Fibroblast of lung (primary cell): ENCODE results near the gene CSPG5. TPM values are rescaled to one million over a fixed set of nuclear protein-coding genes. Genes with fewer than 3 reads are reported as not detected.

Experiments used
- DNase-seq, 2 donors: peaks; one replicate each; pipeline versions ENCODE4 v3.0.0 to v3.0.0-alpha.2; 2010; ENCODE audit warnings: low read depth in 2 of 2
- H2AFZ ChIP-seq: 2 replicates; pipeline ENCODE4 v1.5.1; 2012; ENCODE audit warnings: low read length, control low read depth, inconsistent platforms
- H3K27ac ChIP-seq: 2 replicates; pipeline ENCODE4 v1.5.1; 2011; ENCODE audit warnings: low read length, control low read depth; ENCODE audit not compliant: insufficient read depth
- H3K27me3 ChIP-seq: 2 replicates; pipeline ENCODE4 v1.5.1; 2011; ENCODE audit warnings: mild to moderate bottlenecking, low read length; ENCODE audit not compliant: control insufficient read depth, insufficient read depth
- H3K36me3 ChIP-seq: 2 replicates; pipeline ENCODE4 v1.5.1; 2011; ENCODE audit warnings: low read length; ENCODE audit not compliant: control insufficient read depth, insufficient read depth
- H3K4me1 ChIP-seq: 2 replicates; pipeline ENCODE4 v1.5.1; 2011; ENCODE audit warnings: low read length; ENCODE audit not compliant: control insufficient read depth, insufficient read depth; ENCODE audit errors: extremely low read depth
- H3K4me2 ChIP-seq: 2 replicates; pipeline ENCODE4 v1.5.1; 2011; ENCODE audit warnings: low read length, control low read depth; ENCODE audit not compliant: insufficient read depth; ENCODE audit errors: extremely low read depth
- H3K4me3 ChIP-seq, 4 experiments: fragments of 200-600 bp in 1 of 4; sonication (generic) in 1 of 4; replicated peaks in 1 of 4; 2 replicates each; pipeline ENCODE4 v1.5.1; 2011 to 2016; ENCODE audit warnings: low read length in 4 of 4, low read depth in 3 of 4, mild to moderate bottlenecking in 3 of 4, control low read depth in 2 of 4, inconsistent platforms in 1 of 4, mixed read lengths in 1 of 4; ENCODE audit not compliant: insufficient read depth in 1 of 4; ENCODE audit errors: control extremely low read depth in 1 of 4
- H3K79me2 ChIP-seq: 2 replicates; pipeline ENCODE4 v1.5.1; 2012; ENCODE audit warnings: mild to moderate bottlenecking, low read length, inconsistent platforms; ENCODE audit not compliant: control insufficient read depth, insufficient read depth
- H3K9ac ChIP-seq: 2 replicates; pipeline ENCODE4 v1.5.1; 2011; ENCODE audit warnings: mild to moderate bottlenecking, low read length, control low read depth; ENCODE audit not compliant: insufficient read depth
- H3K9me3 ChIP-seq: 2 replicates; pipeline ENCODE4 v1.5.1; 2012; ENCODE audit warnings: low read depth, low read length; ENCODE audit not compliant: control insufficient read depth, insufficient read depth
- H4K20me1 ChIP-seq: 2 replicates; pipeline ENCODE4 v1.5.1; 2011; ENCODE audit warnings: low read length; ENCODE audit not compliant: control insufficient read depth, insufficient read depth; ENCODE audit errors: extremely low read depth
- CTCF ChIP-seq, 2 donors: IDR thresholded peaks in 1 of 2; conservative IDR thresholded peaks in 1 of 2; 1 replicate in 1 of 2; 2 replicates in 1 of 2; pipeline ENCODE4 v1.5.1; 2011 to 2012; ENCODE audit warnings: low read length in 2 of 2, control low read depth in 1 of 2, inconsistent platforms in 1 of 2, low read depth in 1 of 2, mild to moderate bottlenecking in 1 of 2
- EZH2 ChIP-seq: IDR thresholded peaks from 2 replicates; pipeline ENCODE4 v1.5.1; 2012; ENCODE audit warnings: low read length, control low read depth, mild to moderate bottlenecking; ENCODE audit errors: missing control alignments
- polyA plus RNA-seq, 2 donors: library from polyadenylated mRNA; depleted of rRNA in 1 of 2; stranded (reverse) in 1 of 2; unstranded in 1 of 2; fragments of >200 nt; gene quantifications; 2 replicates each; pipeline ENCODE4 v1.2.1, GENCODE V29; 2011 to 2012; ENCODE audit warnings: missing spikeins in 1 of 2
- total RNA-seq: library from RNA; depleted of rRNA; stranded (reverse); fragments of >200 nt; gene quantifications from 2 replicates; pipeline ENCODE4 v1.2.1, GENCODE V29; 2014

The CSPG5 gene
- total and polyA plus RNA-seq, 2 donors (not counting 1 experiment from before 2014, with no cell fraction given): 0.17 TPM; not detected in 1

DNA sequence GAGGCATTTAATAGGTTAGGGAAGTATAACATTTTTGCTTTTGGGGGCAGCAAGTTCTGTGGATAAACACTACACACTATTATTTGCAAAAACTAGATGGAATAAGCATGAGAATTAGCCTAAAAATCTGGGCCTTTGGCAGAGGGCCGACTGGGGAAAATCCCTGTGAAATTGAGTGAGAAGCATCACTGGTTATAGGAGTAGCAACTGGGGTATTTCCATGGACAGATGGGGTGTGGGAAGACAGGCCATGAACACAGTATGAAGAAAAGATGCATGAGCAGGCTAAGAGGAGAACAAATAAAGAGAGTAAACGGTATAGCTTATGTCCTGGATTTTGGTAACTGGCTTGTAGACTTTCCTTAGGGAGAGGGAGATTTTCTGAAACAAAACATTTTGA is 32.9 kb upstream of the CSPG5 start:
- Histone ChIP-seq H3K27me3 (no peaks in the 10 kb centered on the region), H3K9ac (no peak overlapping the region), H2AFZ (no peak overlapping the region), H3K36me3 (peaks cover 2% of the 10 kb centered on the region), H3K27ac (no peak overlapping the region), H3K4me2 (no peak overlapping the region), H3K4me1 (no peaks in the 10 kb centered on the region), H3K79me2 (no peaks in the 10 kb centered on the region), H4K20me1 (no peaks in the 10 kb centered on the region), H3K4me3 (no peak overlapping the region), H3K9me3 (no peaks in the 10 kb centered on the region)
- DNase-seq: no peak
- TF ChIP-seq CTCF (conservative IDR thresholded peaks at IDR 0.05 in 1 of 2, IDR thresholded peaks at IDR 0.05 in 1 of 2; ENCODE audit: low read depth in 1 of 2, low read length in 2 of 2) (no peak), EZH2 (no peak)

DNA sequence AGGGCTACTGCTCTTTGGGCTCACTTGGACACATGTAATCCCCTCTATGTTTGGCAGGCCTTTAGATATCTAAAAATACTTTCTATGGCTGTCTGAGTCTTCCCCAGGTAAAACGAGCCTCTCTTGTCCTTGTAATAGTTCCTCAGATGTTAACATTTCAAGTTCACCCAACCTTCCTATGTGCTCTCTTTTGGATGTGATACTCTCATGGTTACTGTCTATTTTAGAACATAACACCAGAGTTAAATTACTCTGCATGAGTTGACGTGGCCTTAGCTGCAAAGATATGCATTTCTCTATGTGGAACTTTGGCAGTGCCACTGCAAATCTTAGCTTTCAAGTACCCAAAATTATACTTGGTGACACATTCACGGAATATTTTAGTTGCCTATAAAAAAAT is 31.9 kb upstream of the CSPG5 start:
- TF ChIP-seq EZH2 (no peak), CTCF (conservative IDR thresholded peaks at IDR 0.05 in 1 of 2, IDR thresholded peaks at IDR 0.05 in 1 of 2; ENCODE audit: low read depth in 1 of 2, low read length in 2 of 2) (no peak)
- no peak overlapping the region for H3K4me2 ChIP-seq
- H3K27me3 ChIP-seq: no peaks in the 10 kb centered on the region
- H3K9ac ChIP-seq: no peak overlapping the region
- H3K4me3 ChIP-seq: no peak overlapping the region
- H3K36me3 ChIP-seq: peaks cover 2% of the 10 kb centered on the region
- no peak overlapping the region for H3K27ac ChIP-seq
- no peaks in the 10 kb centered on the region for H3K79me2 ChIP-seq
- no peak for DNase-seq
- H3K9me3 ChIP-seq: no peaks in the 10 kb centered on the region
- H2AFZ ChIP-seq: no peak overlapping the region
- H4K20me1 ChIP-seq: no peaks in the 10 kb centered on the region
- H3K4me1 ChIP-seq: no peaks in the 10 kb centered on the region

DNA sequence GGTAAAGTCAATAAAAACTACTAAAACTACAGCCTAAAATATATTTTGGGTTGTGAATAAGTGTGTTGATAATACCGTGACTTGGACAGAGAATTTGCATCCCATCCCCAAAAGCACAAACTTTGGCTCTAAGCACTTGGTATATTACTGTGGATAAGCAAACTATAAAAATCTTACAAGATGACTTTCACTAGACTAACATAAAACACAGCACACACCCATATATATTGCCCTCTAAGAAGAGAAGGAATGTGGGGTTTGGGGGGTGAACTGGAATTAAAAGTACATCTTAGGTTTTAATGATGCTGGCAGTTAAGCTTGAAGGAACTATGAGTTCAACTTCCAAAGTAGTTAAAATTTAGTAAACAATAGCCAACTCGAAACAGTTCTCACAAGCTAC is 28.7 kb upstream of the CSPG5 start:
- TF ChIP-seq CTCF (conservative IDR thresholded peaks at IDR 0.05 in 1 of 2, IDR thresholded peaks at IDR 0.05 in 1 of 2; ENCODE audit: low read depth in 1 of 2, low read length in 2 of 2) (no peak), EZH2 (no peak)
- Histone ChIP-seq H3K27me3 (no peaks in the 10 kb centered on the region), H4K20me1 (no peaks in the 10 kb centered on the region)

More for the DNA sequence above, 28.7 kb upstream of the CSPG5 start:
- no peaks in the 10 kb centered on the region for H3K9me3 ChIP-seq
- no peaks in the 10 kb centered on the region for H3K4me1 ChIP-seq
- H3K79me2 ChIP-seq: no peaks in the 10 kb centered on the region
- H2AFZ ChIP-seq: no peak overlapping the region
- no peak overlapping the region for H3K9ac ChIP-seq
- no peak overlapping the region for H3K4me3 ChIP-seq
- H3K4me2 ChIP-seq: no peak overlapping the region
- peaks cover 2% of the 10 kb centered on the region for H3K36me3 ChIP-seq
- no peak overlapping the region for H3K27ac ChIP-seq
- no peak for DNase-seq
